ENCODE measurements around the gene MARCHF10.

The MARCHF10 gene

DNA sequence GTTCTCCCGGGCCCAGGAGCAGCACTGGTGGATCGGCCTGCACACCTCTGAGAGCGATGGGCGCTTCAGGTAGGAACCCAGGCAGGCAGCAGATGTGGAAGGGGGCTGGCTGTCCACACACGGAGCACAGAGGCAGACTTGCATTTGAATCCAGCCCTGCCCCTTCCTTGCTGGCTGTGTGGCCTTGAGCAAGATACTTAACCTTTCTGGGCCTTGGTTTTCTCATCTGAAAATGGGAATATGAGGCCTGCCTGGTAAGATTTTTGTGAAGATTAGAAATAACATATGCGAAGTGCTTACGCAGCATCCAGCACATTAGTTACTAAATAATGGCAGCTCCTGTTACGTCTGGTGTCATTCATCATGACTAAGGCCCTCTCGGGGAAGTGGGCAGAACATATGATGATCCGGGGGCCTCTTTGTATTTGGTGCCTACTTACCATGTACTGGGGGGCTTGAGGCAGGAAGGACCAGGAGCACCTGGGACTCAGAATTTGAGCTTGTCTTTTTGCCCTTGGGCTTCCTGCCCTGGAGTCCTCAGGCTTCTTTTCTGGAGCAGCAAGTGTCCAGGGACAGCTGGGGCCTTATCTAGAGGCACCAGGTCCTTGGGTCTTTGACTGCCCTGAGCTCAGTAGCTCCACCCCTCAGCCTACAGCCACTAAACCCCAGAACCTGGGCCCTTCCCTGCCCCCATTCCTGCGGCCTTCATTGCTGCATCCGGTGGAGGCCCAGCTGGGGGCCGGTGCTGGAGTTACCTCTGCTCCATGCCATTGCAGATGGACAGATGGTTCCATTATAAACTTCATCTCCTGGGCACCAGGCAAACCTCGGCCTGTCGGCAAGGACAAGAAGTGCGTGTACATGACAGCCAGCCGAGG, 126.8 kb downstream of the MARCHF10 start:
- TF ChIP-seq, protein P1, sequence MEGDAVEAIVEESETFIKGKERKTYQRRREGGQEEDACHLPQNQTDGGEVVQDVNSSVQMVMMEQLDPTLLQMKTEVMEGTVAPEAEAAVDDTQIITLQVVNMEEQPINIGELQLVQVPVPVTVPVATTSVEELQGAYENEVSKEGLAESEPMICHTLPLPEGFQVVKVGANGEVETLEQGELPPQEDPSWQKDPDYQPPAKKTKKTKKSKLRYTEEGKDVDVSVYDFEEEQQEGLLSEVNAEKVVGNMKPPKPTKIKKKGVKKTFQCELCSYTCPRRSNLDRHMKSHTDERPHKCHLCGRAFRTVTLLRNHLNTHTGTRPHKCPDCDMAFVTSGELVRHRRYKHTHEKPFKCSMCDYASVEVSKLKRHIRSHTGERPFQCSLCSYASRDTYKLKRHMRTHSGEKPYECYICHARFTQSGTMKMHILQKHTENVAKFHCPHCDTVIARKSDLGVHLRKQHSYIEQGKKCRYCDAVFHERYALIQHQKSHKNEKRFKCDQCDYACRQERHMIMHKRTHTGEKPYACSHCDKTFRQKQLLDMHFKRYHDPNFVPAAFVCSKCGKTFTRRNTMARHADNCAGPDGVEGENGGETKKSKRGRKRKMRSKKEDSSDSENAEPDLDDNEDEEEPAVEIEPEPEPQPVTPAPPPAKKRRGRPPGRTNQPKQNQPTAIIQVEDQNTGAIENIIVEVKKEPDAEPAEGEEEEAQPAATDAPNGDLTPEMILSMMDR (conservative IDR thresholded peaks at IDR 0.05) = no peak
- H3K27ac ChIP-seq = no peak overlapping the region

DNA sequence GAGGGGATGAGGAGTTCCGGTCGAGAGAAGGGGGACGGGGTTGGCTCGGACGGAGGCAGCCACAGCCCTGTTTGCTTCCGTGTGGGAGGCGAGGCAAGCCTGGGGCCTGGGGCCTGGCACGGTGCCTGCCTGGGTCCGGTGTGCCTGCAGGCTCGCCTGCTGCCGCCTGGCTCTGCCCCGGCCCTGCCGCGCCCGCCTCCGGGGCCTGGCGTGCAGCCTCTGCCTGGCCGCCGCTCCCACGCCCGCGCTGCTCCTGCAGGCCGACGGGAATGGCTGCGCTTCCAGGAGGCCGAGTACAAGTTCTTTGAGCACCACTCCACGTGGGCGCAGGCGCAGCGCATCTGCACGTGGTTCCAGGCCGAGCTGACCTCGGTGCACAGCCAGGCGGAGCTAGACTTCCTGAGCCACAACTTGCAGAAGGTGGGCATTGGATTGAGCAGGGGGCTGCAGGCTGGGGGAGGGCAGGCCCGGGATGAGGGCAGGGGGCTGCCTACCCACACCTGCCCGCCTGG, 127.5 kb downstream of the MARCHF10 start:
- H3K27ac ChIP-seq = no peak overlapping the region
- TF ChIP-seq, protein P1 (conservative IDR thresholded peaks at IDR 0.05) = no peak

DNA sequence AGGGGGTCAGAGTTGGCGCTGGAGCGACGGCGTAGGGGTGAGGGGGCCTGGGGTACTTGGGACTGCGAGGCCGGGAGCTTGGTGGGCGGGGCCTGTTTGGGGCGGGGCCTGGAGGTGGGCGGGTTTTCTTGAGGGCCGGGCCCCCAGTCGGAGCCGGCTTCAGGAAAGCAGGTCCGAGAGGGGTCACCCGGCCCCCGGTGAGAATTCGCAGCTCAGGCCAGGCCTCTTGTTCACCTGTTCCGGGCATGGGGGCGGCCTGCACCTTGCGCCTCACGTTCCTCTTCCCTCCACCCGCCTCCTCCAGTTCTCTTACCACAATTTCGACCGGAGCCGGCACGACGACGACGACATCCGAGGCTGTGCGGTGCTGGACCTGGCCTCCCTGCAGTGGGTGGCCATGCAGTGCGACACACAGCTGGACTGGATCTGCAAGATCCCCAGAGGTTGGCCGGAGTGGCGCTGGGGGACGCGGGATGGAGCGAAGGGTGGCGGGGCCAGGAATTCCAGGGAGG, 128.2 kb downstream of the MARCHF10 start:
- TF ChIP-seq, protein P1 (conservative IDR thresholded peaks at IDR 0.05) = no peak
- no peak overlapping the region for H3K27ac ChIP-seq

DNA sequence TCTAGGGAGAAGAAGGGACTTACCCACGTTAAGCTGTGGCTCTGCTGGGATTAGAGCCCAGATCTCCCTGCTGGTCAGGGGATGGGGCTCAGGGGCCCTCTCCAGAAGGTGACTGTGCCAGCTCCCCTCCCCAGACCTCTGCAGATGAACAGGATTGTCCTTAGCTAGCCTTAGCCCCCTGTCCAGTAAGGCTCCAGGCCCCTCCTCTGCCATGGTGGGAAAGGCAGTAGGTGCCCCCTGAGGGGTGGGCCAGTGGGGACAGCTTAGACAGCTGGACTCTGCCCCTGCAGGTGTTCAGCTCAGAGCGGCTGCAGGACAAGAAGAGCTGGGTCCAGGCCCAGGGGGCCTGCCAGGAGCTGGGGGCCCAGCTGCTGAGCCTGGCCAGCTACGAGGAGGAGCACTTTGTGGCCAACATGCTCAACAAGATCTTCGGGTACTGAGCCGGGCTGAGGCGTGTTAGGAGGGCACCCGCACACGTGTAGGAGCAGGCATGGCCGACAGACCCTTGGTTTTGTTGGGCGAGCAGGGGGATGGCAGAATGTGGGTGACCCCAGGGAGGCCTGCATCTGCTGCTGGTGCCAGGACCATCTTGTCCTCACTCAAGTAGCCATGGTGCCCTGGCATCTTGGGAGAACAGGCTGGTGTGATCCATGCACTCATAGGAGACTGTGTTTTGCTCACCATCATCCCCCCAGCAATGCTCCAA, 129.7 kb downstream of the MARCHF10 start:
- no peak overlapping the region for H3K27ac ChIP-seq
- TF ChIP-seq, protein P1 (conservative IDR thresholded peaks at IDR 0.05) = no peak

DNA sequence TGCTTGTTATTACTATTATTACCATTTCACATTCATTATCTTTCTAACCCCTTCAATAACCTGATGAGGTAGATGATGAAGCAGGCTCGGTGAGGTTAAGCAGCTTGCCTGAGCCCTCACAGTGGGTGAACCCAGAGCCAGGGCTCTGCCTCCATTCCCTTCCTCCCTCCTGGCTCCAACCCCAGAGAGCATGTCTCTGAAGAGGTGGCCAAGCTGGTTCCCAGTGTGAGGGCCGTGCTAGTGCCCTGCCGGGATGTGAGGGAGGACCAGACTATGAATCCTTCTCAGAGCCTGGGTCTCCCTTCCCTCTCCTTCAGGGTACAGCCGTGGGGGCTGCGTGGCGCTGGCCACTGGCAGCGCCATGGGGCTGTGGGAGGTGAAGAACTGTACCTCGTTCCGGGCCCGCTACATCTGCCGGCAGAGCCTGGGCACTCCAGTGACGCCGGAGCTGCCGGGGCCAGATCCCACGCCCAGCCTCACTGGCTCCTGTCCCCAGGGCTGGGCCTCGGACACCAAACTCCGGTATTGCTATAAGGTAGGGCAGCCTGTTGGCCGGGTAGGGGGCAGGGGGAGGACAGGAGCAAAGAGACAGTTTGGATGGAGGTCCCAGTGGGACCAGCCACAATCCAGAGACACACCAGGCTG, 131.0 kb downstream of the MARCHF10 start:
- TF ChIP-seq, protein P1 (conservative IDR thresholded peaks at IDR 0.05) = no peak
- no peak overlapping the region for H3K27ac ChIP-seq

DNA sequence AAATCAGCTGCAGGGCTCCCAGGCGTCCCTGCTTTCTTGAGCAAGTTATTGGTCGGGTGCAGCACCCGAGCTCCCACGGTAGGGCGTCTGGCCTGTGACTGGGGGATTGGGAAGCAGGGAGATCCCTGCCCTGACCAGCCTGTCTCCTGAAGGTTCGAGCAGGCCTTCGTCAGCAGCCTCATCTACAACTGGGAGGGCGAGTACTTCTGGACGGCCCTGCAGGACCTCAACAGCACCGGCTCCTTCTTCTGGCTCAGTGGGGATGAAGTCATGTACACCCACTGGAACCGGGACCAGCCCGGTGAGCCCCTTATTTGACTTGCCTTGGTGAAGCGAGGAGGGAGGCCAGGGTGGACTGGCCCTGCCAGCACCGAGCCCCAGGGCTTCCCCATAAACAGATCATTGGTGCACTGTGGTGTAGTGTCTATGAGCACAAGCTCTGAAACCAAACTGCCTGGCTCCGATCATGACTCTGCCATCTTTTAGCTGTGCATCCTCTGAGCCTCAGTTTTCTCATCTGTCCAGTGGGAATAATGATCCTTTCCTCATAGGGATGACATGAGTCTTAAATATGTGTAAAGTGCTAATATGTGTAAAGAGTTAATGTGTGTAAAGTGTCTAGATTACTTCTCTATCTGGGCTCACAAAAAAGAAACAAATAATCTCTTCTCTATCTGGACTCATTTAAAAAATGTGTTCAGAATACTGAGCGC, 131.7 kb downstream of the MARCHF10 start:
- TF ChIP-seq, protein P1 (conservative IDR thresholded peaks at IDR 0.05) = no peak

More for the DNA sequence above, 131.7 kb downstream of the MARCHF10 start:
- no peak overlapping the region for H3K27ac ChIP-seq

All from VCaP (cell line).